ENCODE data around the gene MTF2.
"Not testable (repeated sequence)": the region's sequence is repeated elsewhere in the genome, so short reads cannot be mapped to it uniquely, and the experiment has no call there.

Gene MTF2

DNA sequence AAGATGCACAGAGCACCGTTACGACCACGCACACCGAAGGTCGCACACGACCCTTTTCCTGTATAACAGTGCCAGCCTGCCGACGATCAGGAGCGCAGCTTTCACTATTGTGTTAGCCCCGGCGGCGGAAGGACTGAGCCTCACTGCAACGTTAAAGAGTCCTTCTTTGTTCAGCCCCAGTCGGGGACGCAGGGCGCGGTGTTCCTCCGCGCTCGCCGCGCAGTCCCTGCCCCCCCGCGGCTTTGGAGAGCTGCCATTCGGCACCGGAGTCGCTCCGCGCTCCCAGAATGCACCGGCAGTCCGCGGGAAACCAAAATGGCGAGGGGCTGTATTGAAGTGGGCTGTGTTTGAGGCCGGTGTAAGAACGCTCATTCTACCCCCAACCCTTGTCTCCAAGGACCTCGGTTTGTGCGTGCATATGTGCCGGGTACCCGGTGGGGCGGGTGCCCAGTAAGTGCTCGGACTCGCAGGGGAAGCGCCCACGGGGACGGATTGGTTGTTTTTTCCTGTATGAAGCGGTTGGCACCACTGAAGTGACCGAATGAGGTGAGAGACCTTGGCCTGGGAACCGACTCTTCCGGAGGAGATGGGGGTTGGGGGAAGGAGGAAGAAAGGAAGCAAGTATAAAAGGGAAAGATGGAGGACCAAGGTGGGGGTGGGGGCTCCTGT lies at the start of gene MTF2:
MTF2 (plus strand) TSS at position 298 of the 669 bp plus-strand sequence; CDS start at position 542, 244 bp downstream.
- in situ Hi-C loops (cut with MboI; ENCODE audit: low pct_unique_long_range_greater_than_20kb, low sequenced_read_pairs): no loop called here

DNA sequence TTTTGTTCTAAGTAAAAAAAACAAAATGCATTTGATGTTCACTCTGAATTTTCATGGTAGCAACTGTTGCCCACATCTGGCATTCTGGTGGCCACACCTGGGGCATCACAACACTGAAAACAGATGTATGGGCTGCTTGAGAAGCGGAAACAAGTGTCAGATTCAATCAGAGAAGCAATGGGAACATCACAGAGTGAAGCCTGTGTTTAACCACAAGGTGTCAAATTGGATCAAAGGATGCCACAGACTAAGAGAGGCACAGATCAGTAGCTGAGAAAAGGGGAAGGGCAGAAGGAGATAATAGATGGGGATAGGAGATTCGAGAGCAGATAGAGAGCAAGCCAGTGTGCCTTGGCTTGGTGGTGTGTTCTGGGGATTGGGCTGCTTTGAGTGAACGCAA lies 49.8 kb upstream of the MTF2 start:
- peak; percentile 62 for DNase-seq
- in situ Hi-C loops (cut with MboI; ENCODE audit: low pct_unique_long_range_greater_than_20kb, low sequenced_read_pairs): no loop called here

More for the DNA sequence above, at the start of gene MTF2:
- DNase-seq: peak; percentile 98

DNA sequence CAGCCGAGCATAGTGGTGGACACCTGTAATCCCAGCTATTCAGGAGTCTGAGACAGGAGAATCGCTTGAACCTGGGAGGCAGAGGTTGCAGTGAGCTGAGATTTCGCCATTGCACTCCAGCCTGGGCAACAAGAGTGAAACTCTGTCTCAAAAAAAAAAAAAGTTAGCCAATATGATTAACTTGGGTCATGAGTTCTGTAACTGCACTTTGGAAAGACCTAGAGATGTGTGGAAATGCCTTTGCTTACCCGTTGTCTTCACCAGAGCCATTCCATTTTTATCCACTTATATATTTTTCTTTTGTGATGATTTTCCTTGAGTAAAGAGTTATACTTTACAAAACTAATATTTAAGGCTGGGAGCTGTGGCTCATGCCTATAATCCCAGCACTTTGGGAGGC lies 48.9 kb upstream of the MTF2 start:
- in situ Hi-C loops (cut with MboI; ENCODE audit: low pct_unique_long_range_greater_than_20kb, low sequenced_read_pairs): not testable (repeated sequence)

DNA sequence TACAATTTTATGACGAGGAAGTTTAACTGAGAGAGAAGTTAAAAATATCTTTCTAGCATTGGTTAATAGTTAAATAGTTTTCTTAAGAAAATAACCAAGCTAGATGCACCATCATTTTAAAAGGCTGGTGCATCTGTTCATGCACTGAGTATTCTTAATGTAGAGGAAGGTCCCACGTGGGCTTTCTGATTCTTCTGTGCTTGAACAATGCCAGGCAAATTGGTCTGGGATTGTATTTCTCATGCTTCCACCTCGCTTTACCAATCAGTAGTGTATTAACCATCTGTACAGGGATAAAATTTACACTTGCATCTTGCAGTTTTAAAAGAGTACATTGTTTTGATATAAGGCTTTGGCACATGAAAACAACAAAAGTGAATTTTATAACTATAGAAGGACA lies 47.4 kb upstream of the MTF2 start:
- no peak for DNase-seq
- in situ Hi-C loops (cut with MboI; ENCODE audit: low pct_unique_long_range_greater_than_20kb, low sequenced_read_pairs): no loop called here

More for the DNA sequence above, 48.9 kb upstream of the MTF2 start:
- DNase-seq: not testable (repeated sequence)

DNA sequence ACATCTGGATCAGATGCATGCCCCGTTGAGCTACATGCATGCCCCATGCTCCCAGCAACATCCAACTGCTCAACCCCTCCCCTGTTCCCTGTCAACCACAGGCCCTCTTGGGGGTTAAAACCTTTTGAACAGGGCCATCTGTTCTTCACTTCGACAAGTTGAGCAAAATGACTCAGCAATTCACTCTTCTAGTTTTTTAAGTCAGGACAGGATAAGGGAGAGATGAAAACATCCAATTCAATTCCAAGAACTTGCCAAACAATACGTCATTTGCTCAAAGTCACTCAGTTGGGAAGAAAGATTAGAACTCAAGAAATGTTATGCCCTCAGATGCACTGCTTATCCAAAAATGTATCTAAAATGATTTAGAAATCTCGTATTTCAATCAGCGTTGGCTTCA lies 46.1 kb upstream of the MTF2 start:
- no peak for DNase-seq
- in situ Hi-C loops (cut with MboI; ENCODE audit: low pct_unique_long_range_greater_than_20kb, low sequenced_read_pairs): no loop called here

DNA sequence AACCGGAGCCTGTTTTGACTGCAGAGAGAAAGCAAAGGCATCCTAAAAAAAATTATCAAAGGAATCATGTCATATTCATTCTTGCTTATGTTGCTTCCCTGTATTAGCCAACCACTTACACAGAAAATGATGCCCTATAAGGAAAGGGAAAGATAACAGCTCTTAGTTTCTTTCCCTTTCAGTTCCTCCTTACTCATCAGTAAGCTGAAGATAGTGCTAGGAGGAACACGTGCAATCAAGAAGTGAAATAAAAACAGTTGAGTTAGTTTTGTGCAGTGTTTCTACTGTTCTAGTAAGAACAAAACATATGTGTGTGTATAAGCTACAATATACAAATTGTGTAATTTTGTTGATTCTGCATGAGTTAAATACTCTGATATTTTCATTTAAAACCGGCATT lies 45.3 kb upstream of the MTF2 start:
- DNase-seq: no peak
- in situ Hi-C loops (cut with MboI; ENCODE audit: low pct_unique_long_range_greater_than_20kb, low sequenced_read_pairs): no loop called here

DNA sequence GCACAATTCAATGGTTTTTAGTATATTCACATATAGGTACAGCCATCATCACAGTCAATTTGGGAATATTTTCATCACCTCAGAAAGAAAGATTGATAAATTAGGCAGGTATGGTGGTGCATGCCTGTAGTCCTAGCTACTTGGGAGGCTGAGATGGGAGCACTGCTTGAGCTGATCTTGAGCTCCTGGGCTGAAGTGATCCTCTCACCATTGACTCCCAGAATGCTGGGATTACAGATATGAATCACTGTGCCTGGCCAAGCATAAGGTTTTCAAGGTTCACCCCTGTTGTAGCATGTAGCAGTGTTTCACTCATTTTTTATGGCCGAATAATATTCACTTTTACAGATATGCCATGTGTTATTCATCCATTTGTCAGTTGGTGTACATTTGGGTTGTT lies 44.7 kb upstream of the MTF2 start:
- in situ Hi-C loops (cut with MboI; ENCODE audit: low pct_unique_long_range_greater_than_20kb, low sequenced_read_pairs): no loop called here

DNA sequence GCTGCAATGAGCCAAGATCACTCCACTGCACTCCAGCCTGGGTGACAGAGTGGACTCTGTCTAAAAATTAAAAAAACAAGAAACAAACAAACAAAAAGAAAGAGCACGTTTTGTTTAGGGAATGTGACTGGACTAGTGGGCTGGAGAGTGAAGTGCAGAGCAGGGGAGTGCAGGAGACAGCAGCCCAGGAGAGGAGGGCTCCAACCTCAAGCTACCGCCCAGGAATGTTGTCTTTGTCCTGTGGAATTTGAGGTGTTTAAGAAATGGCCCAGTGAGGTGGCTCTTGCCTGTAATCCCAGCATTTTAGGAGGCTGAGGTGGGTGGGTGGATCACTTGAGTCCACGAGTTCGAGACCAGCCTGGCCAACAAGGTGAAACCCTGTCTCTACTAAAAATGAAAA lies 42.4 kb upstream of the MTF2 start:
- in situ Hi-C loops (cut with MboI; ENCODE audit: low pct_unique_long_range_greater_than_20kb, low sequenced_read_pairs): no loop called here
- DNase-seq: no peak

More for the DNA sequence above, 44.7 kb upstream of the MTF2 start:
- no peak for DNase-seq

DNA sequence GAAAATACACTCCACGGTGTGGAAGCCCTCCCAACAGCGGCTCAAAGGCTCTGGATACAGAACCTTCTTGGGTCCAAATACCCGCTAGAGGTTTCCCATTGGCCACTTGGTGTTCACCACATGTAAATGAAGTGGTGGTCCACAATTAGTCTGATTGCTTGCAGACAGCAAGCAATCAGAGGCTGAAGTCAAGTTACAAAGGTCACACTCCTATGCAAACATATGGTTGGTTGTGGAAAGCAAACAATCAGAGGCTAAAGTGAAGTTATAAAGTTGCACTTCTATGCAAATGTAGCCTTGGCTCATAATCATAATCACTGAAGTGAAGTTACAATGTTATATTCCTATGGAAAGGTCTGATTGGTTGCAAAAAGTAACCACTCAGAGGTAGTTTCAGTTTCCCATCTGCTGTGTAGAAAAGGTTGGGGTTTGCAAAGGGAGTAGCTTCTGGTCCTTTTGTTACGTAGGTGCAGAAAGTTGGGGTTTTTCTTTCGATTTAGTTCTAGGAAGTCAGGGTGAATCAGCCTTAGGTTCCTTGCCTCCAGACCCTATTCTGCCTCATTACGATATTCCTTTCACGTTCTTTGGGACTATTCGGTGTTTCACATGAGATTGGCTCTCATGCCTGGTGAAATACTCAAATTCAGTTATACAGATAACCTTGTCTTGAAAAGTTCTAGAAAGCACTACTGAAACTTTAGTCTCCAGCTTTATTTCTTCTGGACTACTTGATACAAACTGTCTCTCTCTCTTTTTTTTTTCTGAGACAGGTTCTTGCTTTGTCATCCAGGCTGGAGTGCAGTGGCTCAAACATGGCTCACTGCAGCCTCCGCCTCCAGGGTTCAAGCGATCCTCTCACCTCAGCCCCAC lies 36.7 kb upstream of the MTF2 start:
- in situ Hi-C loops (cut with MboI; ENCODE audit: low pct_unique_long_range_greater_than_20kb, low sequenced_read_pairs): no loop called here
- DNase-seq: no peak

DNA sequence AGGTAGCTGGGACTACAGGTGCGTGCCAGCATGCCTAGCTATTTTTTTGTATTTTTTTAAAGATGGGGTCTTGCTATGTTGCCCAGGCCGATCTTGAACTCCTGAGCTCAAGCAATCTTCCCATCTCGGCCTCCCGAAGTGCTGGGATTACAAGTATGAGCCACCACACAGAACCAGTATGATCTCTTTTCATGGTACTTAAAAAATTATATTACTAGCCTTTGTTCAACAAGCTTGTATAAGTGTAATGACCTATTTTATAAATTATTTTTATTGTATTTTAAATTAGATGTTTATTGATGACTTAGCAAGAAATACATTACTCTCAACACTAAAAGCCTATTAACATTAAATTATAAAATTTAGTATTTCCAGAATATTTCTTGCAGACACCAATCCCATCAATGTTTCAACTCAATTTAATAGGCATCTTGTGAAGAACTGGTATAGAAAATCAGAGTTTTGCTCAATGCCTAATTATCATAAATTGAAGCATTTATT lies 36.0 kb upstream of the MTF2 start:
- no peak for DNase-seq
- in situ Hi-C loops (cut with MboI; ENCODE audit: low pct_unique_long_range_greater_than_20kb, low sequenced_read_pairs): no loop called here

DNA sequence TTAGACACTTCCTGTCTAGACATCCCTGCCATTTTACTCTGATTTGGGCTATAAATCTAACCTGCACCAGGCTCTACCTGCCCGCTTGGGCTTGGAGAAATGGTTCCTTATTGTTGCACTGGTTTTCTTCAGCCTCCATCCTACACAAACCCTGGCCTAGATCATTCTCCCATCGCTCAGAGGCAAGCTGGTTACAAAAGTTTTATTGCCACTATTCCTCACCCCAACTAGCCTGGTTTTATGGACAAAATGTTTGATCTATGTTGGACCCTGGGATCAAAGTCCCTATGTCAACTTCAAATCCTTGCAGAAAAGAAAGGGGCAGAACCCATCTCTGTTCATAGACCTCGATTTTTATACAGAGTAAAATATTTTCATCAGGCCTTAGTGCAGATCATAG lies 31.5 kb upstream of the MTF2 start:
- in situ Hi-C loops (cut with MboI; ENCODE audit: low pct_unique_long_range_greater_than_20kb, low sequenced_read_pairs): no loop called here
- no peak for DNase-seq

DNA sequence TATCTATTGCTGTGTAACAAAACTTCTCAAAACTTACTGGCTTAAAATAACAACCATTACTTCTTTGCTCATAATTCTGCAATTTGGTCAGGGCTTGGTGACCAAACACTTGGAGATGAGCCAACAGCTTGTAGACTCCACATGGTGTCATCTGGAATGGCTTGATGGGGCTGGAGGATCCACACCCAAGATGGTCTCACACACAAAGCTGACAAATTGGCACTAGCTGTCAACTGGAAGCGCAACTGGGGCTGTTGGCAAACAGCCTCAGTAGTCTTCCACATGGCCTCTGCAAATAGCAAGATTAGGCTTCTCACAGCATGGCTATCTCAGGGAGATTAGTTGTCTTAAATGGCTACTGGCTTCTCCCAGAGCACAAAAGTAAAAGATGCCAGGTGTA lies 27.1 kb upstream of the MTF2 start:
- in situ Hi-C loops (cut with MboI; ENCODE audit: low pct_unique_long_range_greater_than_20kb, low sequenced_read_pairs): no loop called here
- DNase-seq: no peak

DNA sequence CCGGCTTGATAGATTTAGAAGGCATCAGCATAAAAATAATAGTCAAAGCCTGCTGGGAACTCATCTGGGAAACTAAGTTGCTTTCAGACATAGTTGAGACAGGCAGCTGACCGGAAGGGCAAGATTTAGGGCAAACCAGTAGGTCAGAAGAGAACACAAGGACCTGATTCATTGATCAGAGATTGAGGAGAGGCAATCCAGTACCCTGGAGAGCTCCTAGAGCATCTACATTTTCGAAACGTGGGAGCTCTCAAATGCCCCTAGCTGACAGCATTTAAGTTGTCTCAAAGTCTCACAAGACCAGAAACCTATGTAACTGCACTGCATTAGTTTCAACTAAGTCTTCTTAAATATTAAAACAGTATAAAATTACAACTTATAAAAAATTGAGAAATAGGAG lies 22.9 kb upstream of the MTF2 start:
- in situ Hi-C loops (cut with MboI; ENCODE audit: low pct_unique_long_range_greater_than_20kb, low sequenced_read_pairs): no loop called here
- peak; percentile 36 for DNase-seq

DNA sequence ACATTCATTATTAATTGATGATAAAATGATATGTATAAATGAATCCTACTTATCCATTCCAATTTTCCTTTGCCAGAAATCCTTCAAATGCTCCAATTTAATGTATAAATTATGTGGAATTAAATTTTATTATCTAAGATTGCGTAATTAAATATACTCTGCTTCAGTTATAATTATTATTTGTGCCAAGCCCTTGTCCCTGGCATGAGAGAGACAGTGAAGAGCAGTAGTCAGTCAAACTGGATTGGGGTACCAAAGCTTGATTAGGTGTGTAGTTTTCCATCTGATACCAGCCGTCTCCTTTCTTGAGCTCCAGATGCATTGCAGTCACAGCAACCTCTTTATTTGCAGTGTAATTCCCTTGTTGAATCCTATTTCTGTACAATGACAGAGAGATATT lies 22.4 kb upstream of the MTF2 start:
- in situ Hi-C loops (cut with MboI; ENCODE audit: low pct_unique_long_range_greater_than_20kb, low sequenced_read_pairs): no loop called here
- no peak for DNase-seq

DNA sequence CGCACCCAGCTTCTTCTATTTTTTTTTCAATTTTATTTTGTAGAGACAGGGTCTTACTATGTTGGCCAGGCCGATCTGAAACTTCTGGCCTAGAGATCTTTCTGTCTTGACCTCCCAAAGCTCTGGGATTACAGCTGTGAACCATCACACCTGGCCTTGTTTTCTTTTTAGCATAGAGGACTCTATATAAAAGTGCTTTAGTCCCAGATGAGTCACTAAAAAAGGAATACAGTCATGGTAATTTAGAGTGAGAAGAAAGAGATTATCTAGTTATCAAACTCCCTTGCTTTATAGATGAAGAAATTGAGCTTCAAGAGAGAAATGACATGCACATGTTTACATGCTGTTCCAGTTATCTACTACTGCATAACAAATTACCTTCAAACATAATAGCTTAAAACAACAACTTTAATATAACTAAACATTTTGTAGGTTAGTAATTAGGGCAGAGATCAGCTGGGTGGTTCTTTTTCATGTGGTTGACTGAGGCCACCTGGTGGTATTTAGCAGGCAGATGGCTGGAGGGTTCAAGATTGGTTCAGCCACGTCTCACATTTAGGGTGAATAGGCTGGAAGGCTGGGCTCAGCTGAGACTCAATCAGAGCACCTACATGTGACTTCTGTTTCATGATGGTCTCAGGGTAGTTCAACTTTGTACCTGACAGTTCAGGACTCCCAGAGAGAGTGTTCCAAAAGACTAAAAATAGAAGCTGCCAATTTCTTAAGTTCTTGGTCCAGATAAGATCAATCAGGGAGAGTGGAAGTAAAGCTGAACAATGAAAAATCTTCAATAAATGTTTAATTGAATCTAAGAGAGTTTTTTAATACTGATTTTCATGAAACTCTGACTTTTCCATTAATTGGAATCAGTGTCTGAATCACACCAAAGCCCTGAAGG lies 16.9 kb upstream of the MTF2 start:
- peak; percentile 54 for DNase-seq
- in situ Hi-C loops (cut with MboI; ENCODE audit: low pct_unique_long_range_greater_than_20kb, low sequenced_read_pairs): no loop called here

DNA sequence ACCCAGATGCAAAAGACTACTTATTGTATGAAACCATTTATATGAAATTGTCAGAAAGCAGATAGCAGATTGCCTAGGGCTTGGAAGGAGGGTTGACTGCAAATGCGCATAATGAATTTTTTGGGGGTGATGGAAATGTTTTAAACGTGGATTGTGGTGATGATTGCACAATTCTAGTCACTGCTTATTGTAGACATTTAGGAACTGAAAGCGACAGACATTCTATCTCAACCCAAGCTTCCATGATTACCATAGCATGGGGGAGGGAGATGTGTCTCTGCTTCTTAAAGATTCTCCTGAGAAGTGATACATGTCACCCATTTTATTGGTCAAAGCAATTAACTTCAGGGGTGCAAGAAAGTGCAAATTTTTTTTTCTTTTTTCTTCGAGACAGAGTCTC lies 2.8 kb upstream of the MTF2 start:
- DNase-seq: peak; percentile 26
- in situ Hi-C loops (cut with MboI; ENCODE audit: low pct_unique_long_range_greater_than_20kb, low sequenced_read_pairs): no loop called here

DNA sequence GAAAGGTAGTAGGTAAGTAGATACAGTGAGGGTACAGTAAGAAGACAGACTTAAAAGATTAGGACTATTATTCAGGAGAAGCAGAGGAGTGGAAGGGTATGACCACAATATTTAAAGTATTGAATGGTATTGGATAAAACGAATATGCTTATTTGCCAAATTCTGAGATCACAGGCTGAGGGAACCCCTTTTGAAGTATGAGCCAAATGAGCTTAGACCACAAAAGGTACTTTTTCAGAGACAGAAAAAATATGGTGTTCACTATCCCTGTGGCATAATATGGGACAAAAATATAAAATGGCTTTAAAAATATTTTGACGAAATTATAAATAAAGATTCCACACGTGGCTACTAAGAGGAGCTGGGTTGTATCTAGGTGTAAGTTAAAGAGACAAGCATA lies 880 bp upstream of the MTF2 start:
- DNase-seq: no peak
- in situ Hi-C loops (cut with MboI; ENCODE audit: low pct_unique_long_range_greater_than_20kb, low sequenced_read_pairs): no loop called here

DNA sequence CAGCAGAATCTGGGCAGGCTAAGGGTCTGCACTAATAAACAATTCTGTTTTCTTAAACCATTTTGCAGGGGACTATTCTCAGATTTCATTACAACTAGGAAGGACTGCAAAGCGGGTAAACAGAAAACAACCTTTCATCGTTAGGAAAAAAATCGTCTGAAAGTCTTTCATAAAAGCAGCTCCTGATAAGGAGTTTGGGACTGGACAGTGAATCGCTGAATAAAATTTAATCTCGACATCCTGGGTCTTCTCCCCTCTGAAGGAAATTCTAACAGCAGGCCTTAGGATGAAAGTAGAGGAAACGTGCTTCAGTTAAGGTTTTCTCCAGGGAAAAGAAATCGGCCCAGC lies 471 bp upstream of the MTF2 start:
- in situ Hi-C loops (cut with MboI; ENCODE audit: low pct_unique_long_range_greater_than_20kb, low sequenced_read_pairs): no loop called here
- no peak for DNase-seq

DNA sequence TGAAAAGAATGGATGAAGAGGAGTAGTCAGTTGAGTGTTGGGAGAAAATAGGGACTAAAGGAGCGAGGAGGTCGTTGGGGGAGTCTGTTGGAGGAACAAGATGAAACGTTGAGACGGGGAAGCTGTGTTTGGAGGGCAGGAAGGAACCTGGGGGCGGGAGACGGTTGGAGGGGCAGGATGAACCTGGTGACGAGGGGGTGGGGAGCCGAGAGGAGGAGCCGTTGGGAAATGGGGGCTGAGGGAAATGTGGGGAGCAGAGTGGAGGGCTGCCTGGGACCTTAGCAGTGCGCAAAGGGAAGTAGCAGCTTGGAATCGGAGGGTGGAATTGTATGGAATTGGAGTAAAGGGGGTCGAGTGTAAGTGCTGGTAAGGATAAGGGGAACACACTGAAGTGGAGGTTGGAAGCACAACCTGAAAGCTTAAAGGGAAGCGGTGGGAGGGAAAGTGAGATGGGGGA lies 630 bp downstream of the MTF2 start:
- in situ Hi-C loops (cut with MboI; ENCODE audit: low pct_unique_long_range_greater_than_20kb, low sequenced_read_pairs): no loop called here
- DNase-seq: no peak
